Activated naive CD8-positive, alpha-beta T cell treated with anti-CD3 and anti-CD28 coated beads, Interleukin-2, amount 10 ng/mL, durations not matched to agents 7 days and 5 days (primary cell): ENCODE measurements around the gene FNIP1. TPM values are rescaled to one million over a fixed set of nuclear protein-coding genes. Genes with fewer than 3 reads are reported as not detected.

ENCODE experiments used
- ATAC-seq: fragments of 150-1000 bp; cut with Tn5 transposase; one replicate; pipeline ENCODE4 v1.10.0; 2021; ENCODE audit warnings: low read depth, moderate library complexity
- POLR2A ChIA-PET: fragments of 350-600 bp; sonication (Branson Sonifier 250); formaldehyde crosslinking; loops from one replicate; lab custom pipeline; 2021; ENCODE audit warnings: antibody characterized with exemption; lab: Charles Lee
- DNase-seq: peaks from one replicate; pipeline ENCODE4 v3.0.0; 2021
- H3K27ac Mint-ChIP-seq: one replicate; pipeline ENCODE4 v1.8.0; 2022; ENCODE audit warnings: mild to moderate bottlenecking, mixed read lengths
- H3K27me3 Mint-ChIP-seq: one replicate; pipeline ENCODE4 v1.8.0; 2022; ENCODE audit warnings: mild to moderate bottlenecking, moderate library complexity, mixed read lengths
- H3K36me3 Mint-ChIP-seq: one replicate; pipeline ENCODE4 v1.8.0; 2021; ENCODE audit warnings: mild to moderate bottlenecking, mixed read lengths
- H3K4me1 Mint-ChIP-seq: one replicate; pipeline ENCODE4 v1.8.0; 2021; ENCODE audit warnings: mixed read lengths
- H3K4me3 Mint-ChIP-seq: one replicate; pipeline ENCODE4 v1.8.0; 2022; ENCODE audit warnings: mild to moderate bottlenecking, moderate library complexity, mixed read lengths
- H3K9me3 Mint-ChIP-seq: one replicate; pipeline ENCODE4 v1.8.0; 2021; ENCODE audit warnings: mixed read lengths
- total RNA-seq, 2 experiments: library from RNA; stranded (reverse); gene quantifications; one replicate each; pipeline ENCODE4 v1.2.3, GENCODE V29; 2021

Gene FNIP1
- total RNA-seq, 2 experiments from 2014 or later: 30.6 to 31.7 TPM

GRCh38 chr5:131795879-131796792, 681 bp downstream of the FNIP1 start:
- H3K4me1 Mint-ChIP-seq: peaks cover 26% of the 10 kb centered on the region
- H3K27ac Mint-ChIP-seq: peak overlapping the region; percentile 94
- peak; percentile 15 for ATAC-seq
- H3K4me3 Mint-ChIP-seq: peak overlapping the region; percentile 97
- H3K36me3 Mint-ChIP-seq: peaks cover 19% of the 10 kb centered on the region
- DNase-seq: no peak
- no peaks in the 10 kb centered on the region for H3K27me3 Mint-ChIP-seq
- no peaks in the 10 kb centered on the region for H3K9me3 Mint-ChIP-seq
- POLR2A ChIA-PET: interaction anchor here (1.0 to 2.2 kb wide), 12 partner anchors 14 to 369 kb away, joined by 3 to 14 read pairs (median 6); no protein-coding TSS in a partner anchor

- peaks cover 23% of the 10 kb centered on the region for H3K36me3 Mint-ChIP-seq
- H3K9me3 Mint-ChIP-seq: no peaks in the 10 kb centered on the region
- peak overlapping the region; percentile 97 for H3K4me3 Mint-ChIP-seq
- no peak for ATAC-seq
- no peak for DNase-seq
- H3K27ac Mint-ChIP-seq: peak overlapping the region; percentile 23
- H3K4me1 Mint-ChIP-seq: peaks cover 30% of the 10 kb centered on the region
- no peaks in the 10 kb centered on the region for H3K27me3 Mint-ChIP-seq
- POLR2A ChIA-PET: no interaction called here
Observed at GRCh38 chr5:131795228-131795627, 1.6 kb downstream of the FNIP1 start.

GRCh38 chr5:131794586-131794985, 2.2 kb downstream of the FNIP1 start:
- H3K27ac Mint-ChIP-seq: no peak overlapping the region
- peaks cover under 1% of the 10 kb centered on the region for H3K9me3 Mint-ChIP-seq
- peaks cover 34% of the 10 kb centered on the region for H3K4me1 Mint-ChIP-seq

GRCh38 chr5:131792896-131793295, 3.9 kb downstream of the FNIP1 start:
- Mint-ChIP-seq H3K27me3 (no peaks in the 10 kb centered on the region), H3K9me3 (peaks cover 3% of the 10 kb centered on the region), H3K27ac (no peak overlapping the region), H3K4me3 (no peak overlapping the region), H3K4me1 (peaks cover 36% of the 10 kb centered on the region), H3K36me3 (peaks cover 34% of the 10 kb centered on the region)
- DNase-seq (no peak), ATAC-seq (no peak)
- POLR2A ChIA-PET: no interaction called here

More at GRCh38 chr5:131794586-131794985, 2.2 kb downstream of the FNIP1 start:
- H3K27me3 Mint-ChIP-seq: no peaks in the 10 kb centered on the region
- peaks cover 27% of the 10 kb centered on the region for H3K36me3 Mint-ChIP-seq
- ATAC-seq (no peak), DNase-seq (no peak)
- POLR2A ChIA-PET: no interaction called here
- H3K4me3 Mint-ChIP-seq: peak overlapping the region; percentile 38

GRCh38 chr5:131791866-131792265, 5.0 kb downstream of the FNIP1 start:
- Mint-ChIP-seq H3K27me3 (no peaks in the 10 kb centered on the region), H3K36me3 (peaks cover 36% of the 10 kb centered on the region), H3K4me1 (peaks cover 38% of the 10 kb centered on the region), H3K27ac (no peak overlapping the region), H3K9me3 (peaks cover 3% of the 10 kb centered on the region), H3K4me3 (no peak overlapping the region)
- no peak for ATAC-seq
- no peak for DNase-seq
- POLR2A ChIA-PET: no interaction called here

GRCh38 chr5:131790550-131790949, 6.3 kb downstream of the FNIP1 start:
- H3K27ac Mint-ChIP-seq: no peak overlapping the region
- H3K4me3 Mint-ChIP-seq: no peak overlapping the region
- peaks cover 3% of the 10 kb centered on the region for H3K9me3 Mint-ChIP-seq
- ATAC-seq (no peak), DNase-seq (no peak)
- H3K27me3 Mint-ChIP-seq: no peaks in the 10 kb centered on the region
- POLR2A ChIA-PET: no interaction called here
- H3K4me1 Mint-ChIP-seq: peaks cover 34% of the 10 kb centered on the region
- peaks cover 36% of the 10 kb centered on the region for H3K36me3 Mint-ChIP-seq

GRCh38 chr5:131789765-131790164, 7.1 kb downstream of the FNIP1 start:
- H3K4me1 Mint-ChIP-seq: peaks cover 29% of the 10 kb centered on the region
- H3K27me3 Mint-ChIP-seq: no peaks in the 10 kb centered on the region
- no peak overlapping the region for H3K27ac Mint-ChIP-seq
- POLR2A ChIA-PET: no interaction called here
- peaks cover 3% of the 10 kb centered on the region for H3K9me3 Mint-ChIP-seq
- H3K4me3 Mint-ChIP-seq: no peak overlapping the region
- ATAC-seq (no peak), DNase-seq (no peak)
- H3K36me3 Mint-ChIP-seq: peaks cover 33% of the 10 kb centered on the region

- H3K4me3 Mint-ChIP-seq: no peak overlapping the region
- POLR2A ChIA-PET: no interaction called here
- no peaks in the 10 kb centered on the region for H3K27me3 Mint-ChIP-seq
- H3K36me3 Mint-ChIP-seq: peaks cover 23% of the 10 kb centered on the region
- no peak for ATAC-seq
- no peak overlapping the region for H3K27ac Mint-ChIP-seq
- H3K9me3 Mint-ChIP-seq: peaks cover 3% of the 10 kb centered on the region
- H3K4me1 Mint-ChIP-seq: peaks cover 22% of the 10 kb centered on the region
- DNase-seq: no peak
Observed at GRCh38 chr5:131787736-131788135, 9.1 kb downstream of the FNIP1 start.

- POLR2A ChIA-PET: no interaction called here
- H3K27ac Mint-ChIP-seq: no peak overlapping the region
- DNase-seq (no peak), ATAC-seq (no peak)
- peaks cover 3% of the 10 kb centered on the region for H3K9me3 Mint-ChIP-seq
- H3K36me3 Mint-ChIP-seq: peaks cover 26% of the 10 kb centered on the region
- peaks cover 21% of the 10 kb centered on the region for H3K4me1 Mint-ChIP-seq
- H3K4me3 Mint-ChIP-seq: no peak overlapping the region
- no peaks in the 10 kb centered on the region for H3K27me3 Mint-ChIP-seq
Observed at GRCh38 chr5:131786900-131787692, 9.7 kb downstream of the FNIP1 start.

- H3K36me3 Mint-ChIP-seq: peaks cover 33% of the 10 kb centered on the region
- ATAC-seq: no peak
- POLR2A ChIA-PET: no interaction called here
- no peak overlapping the region for H3K4me3 Mint-ChIP-seq
- no peak for DNase-seq
- H3K27me3 Mint-ChIP-seq: no peaks in the 10 kb centered on the region
- no peak overlapping the region for H3K27ac Mint-ChIP-seq
- peaks cover 3% of the 10 kb centered on the region for H3K9me3 Mint-ChIP-seq
- H3K4me1 Mint-ChIP-seq: peaks cover 20% of the 10 kb centered on the region
Observed at GRCh38 chr5:131786036-131786435, 10.8 kb downstream of the FNIP1 start.

- Mint-ChIP-seq H3K36me3 (peaks cover 31% of the 10 kb centered on the region), H3K27ac (no peak overlapping the region), H3K27me3 (no peaks in the 10 kb centered on the region), H3K4me3 (no peak overlapping the region), H3K4me1 (peaks cover 16% of the 10 kb centered on the region), H3K9me3 (no peaks in the 10 kb centered on the region)
- POLR2A ChIA-PET: interaction anchor here (1.5 kb wide), 1 partner anchor 33 kb away, joined by 3 read pairs; no protein-coding TSS in a partner anchor
- no peak for DNase-seq
- no peak for ATAC-seq
Observed at GRCh38 chr5:131783874-131784273, 12.9 kb downstream of the FNIP1 start.

GRCh38 chr5:131783357-131783756, 13.5 kb downstream of the FNIP1 start:
- no peak overlapping the region for H3K27ac Mint-ChIP-seq
- POLR2A ChIA-PET: interaction anchor here (0.7 to 1.6 kb wide), 3 partner anchors 14 to 47 kb away, joined by 3 to 4 read pairs (median 3); partner anchors contain the start of gene FNIP1

GRCh38 chr5:131782717-131783116, 14.1 kb downstream of the FNIP1 start:
- H3K36me3 Mint-ChIP-seq: peaks cover 30% of the 10 kb centered on the region
- no peaks in the 10 kb centered on the region for H3K27me3 Mint-ChIP-seq
- POLR2A ChIA-PET: interaction anchor here (0.7 to 1.6 kb wide), 3 partner anchors 14 to 48 kb away, joined by 3 to 4 read pairs (median 3); partner anchors contain the start of gene FNIP1
- peaks cover 16% of the 10 kb centered on the region for H3K4me1 Mint-ChIP-seq
- DNase-seq (no peak), ATAC-seq (no peak)
- no peak overlapping the region for H3K27ac Mint-ChIP-seq
- no peak overlapping the region for H3K4me3 Mint-ChIP-seq
- no peaks in the 10 kb centered on the region for H3K9me3 Mint-ChIP-seq

More at GRCh38 chr5:131783357-131783756, 13.5 kb downstream of the FNIP1 start:
- Mint-ChIP-seq H3K4me1 (peaks cover 16% of the 10 kb centered on the region), H3K27me3 (no peaks in the 10 kb centered on the region), H3K4me3 (no peak overlapping the region), H3K36me3 (peaks cover 30% of the 10 kb centered on the region), H3K9me3 (no peaks in the 10 kb centered on the region)
- DNase-seq: no peak
- no peak for ATAC-seq
